WTC11 (cell line): ENCODE results near the gene KRTAP10-3. TPM values are rescaled to one million over a fixed set of nuclear protein-coding genes. Genes with fewer than 3 reads are reported as not detected.

Experiments
- ATAC-seq: fragments of 200-7000 bp; cut with Tn5 transposase; 2 replicates; pipeline ENCODE4 v1.10.0; 2021; ENCODE audit warnings: mild to moderate bottlenecking, moderate library complexity
- CTCF ChIA-PET: fragments of 300-600 bp; sonication (Branson Sonifier 250); formaldehyde crosslinking; loops from one replicate; lab custom pipeline; 2021; ENCODE audit warnings: antibody characterized with exemption; lab: Charles Lee
- POLR2A ChIA-PET: fragments of 350-600 bp; sonication (Branson Sonifier 250); formaldehyde crosslinking; loops from one replicate; lab custom pipeline; 2021; ENCODE audit warnings: antibody characterized with exemption; lab: Charles Lee
- DNase-seq: peaks from one replicate; pipeline ENCODE4 v3.0.0; 2021; ENCODE audit warnings: low spot score
- H3K27ac Mint-ChIP-seq: 2 replicates; pipeline ENCODE4 v1.8.0; 2021; ENCODE audit warnings: mixed read lengths
- H3K27me3 Mint-ChIP-seq: 2 replicates; pipeline ENCODE4 v1.8.0; 2021; ENCODE audit warnings: low read depth, mild to moderate bottlenecking, moderate library complexity, mixed read lengths
- H3K36me3 Mint-ChIP-seq: 2 replicates; pipeline ENCODE4 v1.8.0; 2021; ENCODE audit warnings: mixed read lengths
- H3K4me1 Mint-ChIP-seq: 2 replicates; pipeline ENCODE4 v1.8.0; 2022; ENCODE audit warnings: mixed read lengths
- H3K4me3 Mint-ChIP-seq: 2 replicates; pipeline ENCODE4 v1.8.0; 2021; ENCODE audit warnings: mild to moderate bottlenecking, moderate library complexity, mixed read lengths
- H3K9me3 Mint-ChIP-seq: 2 replicates; pipeline ENCODE4 v1.8.0; 2021; ENCODE audit warnings: mixed read lengths
- CBFB ChIP-seq: sonication (generic); formaldehyde crosslinking; IDR thresholded peaks from 2 replicates; pipeline ENCODE4 v1.8.1; 2022; ENCODE audit warnings: mild to moderate bottlenecking, low read depth, missing genetic modification reagents
- KAT7 ChIP-seq: sonication (generic); formaldehyde crosslinking; IDR thresholded peaks from 2 replicates; pipeline ENCODE4 v1.8.1; 2023; ENCODE audit warnings: missing genetic modification reagents, mild to moderate bottlenecking, borderline replicate concordance
- MYBL2 ChIP-seq: sonication (generic); formaldehyde crosslinking; IDR thresholded peaks from 2 replicates; pipeline ENCODE4 v1.8.1; 2023; ENCODE audit warnings: mild to moderate bottlenecking, moderate library complexity, missing genetic modification reagents
- NR2C2 ChIP-seq: sonication (generic); formaldehyde crosslinking; IDR thresholded peaks from 2 replicates; pipeline ENCODE4 v1.8.0; 2022; ENCODE audit warnings: mild to moderate bottlenecking, missing genetic modification reagents
- NR3C1 ChIP-seq: sonication (generic); formaldehyde crosslinking; conservative IDR thresholded peaks from 2 replicates; pipeline ENCODE4 v1.8.1; 2023; ENCODE audit warnings: low read depth, mild to moderate bottlenecking, missing genetic modification reagents
- RELA ChIP-seq: sonication (generic); formaldehyde crosslinking; IDR thresholded peaks from 2 replicates; pipeline ENCODE4 v1.8.1; 2022; ENCODE audit warnings: missing genetic modification reagents, mild to moderate bottlenecking, borderline replicate concordance
- SMAD3 ChIP-seq: sonication (generic); formaldehyde crosslinking; IDR thresholded peaks from 2 replicates; pipeline ENCODE4 v1.8.0; 2022; ENCODE audit warnings: missing genetic modification reagents, mild to moderate bottlenecking, borderline replicate concordance
- SMAD4 ChIP-seq: sonication (generic); formaldehyde crosslinking; IDR thresholded peaks from 2 replicates; pipeline ENCODE4 v1.8.0; 2022; ENCODE audit warnings: mild to moderate bottlenecking, missing genetic modification reagents
- ZNF138 ChIP-seq: sonication (generic); formaldehyde crosslinking; conservative IDR thresholded peaks from 2 replicates; pipeline ENCODE4 v1.8.1; 2022; ENCODE audit warnings: mild to moderate bottlenecking, moderate library complexity, missing genetic modification reagents
- ZNF263 ChIP-seq: sonication (generic); formaldehyde crosslinking; IDR thresholded peaks from 2 replicates; pipeline ENCODE4 v1.8.1; 2022; ENCODE audit warnings: low read depth, mild to moderate bottlenecking, moderate library complexity, missing genetic modification reagents
- total RNA-seq: library from RNA; stranded (reverse); gene quantifications from 3 replicates; pipeline ENCODE4 v1.2.3, GENCODE V29; 2021
- TF ChIP-seq, protein P1 (sequence below): sonication (generic); formaldehyde crosslinking; conservative IDR thresholded peaks from 2 replicates; pipeline ENCODE4 v1.8.1; 2022; ENCODE audit warnings: mild to moderate bottlenecking, missing genetic modification reagents
- TF ChIP-seq, protein P2 (sequence below): sonication (generic); formaldehyde crosslinking; IDR thresholded peaks from 2 replicates; pipeline ENCODE4 v1.8.1; 2023; ENCODE audit warnings: mild to moderate bottlenecking, moderate library complexity, missing genetic modification reagents
- TF ChIP-seq, protein P3 (sequence below): fragments of 250-450 bp; sonication (Bioruptor Pico); IDR thresholded peaks from 2 replicates; pipeline ENCODE4 v1.9.0; 2021; ENCODE audit warnings: moderate library complexity, mild to moderate bottlenecking, inconsistent platforms, borderline replicate concordance
- TF ChIP-seq, protein P4 (sequence below): sonication (generic); formaldehyde crosslinking; IDR thresholded peaks from 2 replicates; pipeline ENCODE4 v1.8.1; 2022; ENCODE audit warnings: low read depth, mild to moderate bottlenecking, moderate library complexity, missing genetic modification reagents, borderline replicate concordance
- TF ChIP-seq, protein P5 (sequence below): fragments of 250-450 bp; sonication (Bioruptor Pico); conservative IDR thresholded peaks from 2 replicates; pipeline ENCODE4 v1.9.0; 2021; ENCODE audit warnings: mild to moderate bottlenecking
- TF ChIP-seq, protein P6 (sequence below): sonication (generic); formaldehyde crosslinking; IDR thresholded peaks from 2 replicates; pipeline ENCODE4 v1.8.1; 2022; ENCODE audit warnings: mild to moderate bottlenecking, moderate library complexity, missing genetic modification reagents
- TF ChIP-seq, protein P7 (sequence below): sonication (generic); formaldehyde crosslinking; IDR thresholded peaks from 2 replicates; pipeline ENCODE4 v1.8.1; 2023; ENCODE audit warnings: mild to moderate bottlenecking, missing genetic modification reagents, borderline replicate concordance

Gene KRTAP10-3
- total RNA-seq, 1 experiment from 2014 or later: not detected

DNA sequence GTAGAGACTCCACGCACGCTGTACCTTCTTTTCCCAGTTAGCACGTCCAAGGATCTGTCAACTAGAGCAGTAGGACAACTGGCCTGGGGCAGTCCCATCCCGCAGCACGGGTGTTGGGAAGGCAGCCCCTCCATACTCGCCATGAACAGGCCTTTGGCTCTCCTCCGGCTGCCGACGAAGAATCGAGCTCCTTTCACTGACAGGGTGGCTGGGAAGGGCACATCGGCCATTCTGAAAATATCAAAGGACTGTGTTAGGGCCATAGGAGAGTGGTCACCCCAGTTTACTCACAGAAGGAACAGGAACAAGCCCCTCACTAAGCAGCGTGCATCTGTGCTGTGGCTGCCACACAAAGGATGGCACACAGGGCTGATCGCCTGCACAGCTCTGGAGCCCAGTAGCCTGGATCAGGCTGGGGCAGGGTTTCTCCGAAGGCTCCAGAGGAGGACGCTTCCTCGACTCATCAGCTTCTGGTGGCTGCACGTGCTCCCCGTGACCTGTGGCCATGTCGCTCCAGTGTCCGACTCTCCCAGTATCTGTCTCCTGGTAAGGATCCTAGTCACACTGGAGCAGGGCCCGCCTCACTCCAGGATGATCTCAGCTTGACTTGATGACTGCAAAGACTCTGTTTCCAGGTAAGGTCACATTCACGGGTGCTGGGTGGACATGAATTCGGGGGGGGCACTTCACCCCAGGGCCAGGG is 27.5 kb downstream of the KRTAP10-3 start:
- Mint-ChIP-seq H3K4me3 (no peak overlapping the region), H3K27me3 (no peaks in the 10 kb centered on the region), H3K4me1 (peaks cover 2% of the 10 kb centered on the region; the same call in 1 of the 2 replicates), H3K9me3 (peaks cover 7% of the 10 kb centered on the region), H3K27ac (no peak overlapping the region), H3K36me3 (0 out of 2 replicates have a peak, but pooled peaks cover 2% of the 10 kb centered on the region)
- ChIA-PET POLR2A (interaction anchor here (1.1 kb wide), 1 partner anchor 10 kb away, joined by 3 read pairs; no protein-coding TSS in a partner anchor), CTCF (interaction anchor here (1.5 to 3.3 kb wide), 2 partner anchors 21 to 88 kb away, joined by 4 to 13 read pairs; no protein-coding TSS in a partner anchor)
- ATAC-seq (no peak), DNase-seq (peak; percentile 6)
- TF ChIP-seq, protein P1, sequence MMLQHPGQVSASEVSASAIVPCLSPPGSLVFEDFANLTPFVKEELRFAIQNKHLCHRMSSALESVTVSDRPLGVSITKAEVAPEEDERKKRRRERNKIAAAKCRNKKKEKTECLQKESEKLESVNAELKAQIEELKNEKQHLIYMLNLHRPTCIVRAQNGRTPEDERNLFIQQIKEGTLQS (CRISPR knock-in tag): no peak
- TF ChIP-seq, protein P2, sequence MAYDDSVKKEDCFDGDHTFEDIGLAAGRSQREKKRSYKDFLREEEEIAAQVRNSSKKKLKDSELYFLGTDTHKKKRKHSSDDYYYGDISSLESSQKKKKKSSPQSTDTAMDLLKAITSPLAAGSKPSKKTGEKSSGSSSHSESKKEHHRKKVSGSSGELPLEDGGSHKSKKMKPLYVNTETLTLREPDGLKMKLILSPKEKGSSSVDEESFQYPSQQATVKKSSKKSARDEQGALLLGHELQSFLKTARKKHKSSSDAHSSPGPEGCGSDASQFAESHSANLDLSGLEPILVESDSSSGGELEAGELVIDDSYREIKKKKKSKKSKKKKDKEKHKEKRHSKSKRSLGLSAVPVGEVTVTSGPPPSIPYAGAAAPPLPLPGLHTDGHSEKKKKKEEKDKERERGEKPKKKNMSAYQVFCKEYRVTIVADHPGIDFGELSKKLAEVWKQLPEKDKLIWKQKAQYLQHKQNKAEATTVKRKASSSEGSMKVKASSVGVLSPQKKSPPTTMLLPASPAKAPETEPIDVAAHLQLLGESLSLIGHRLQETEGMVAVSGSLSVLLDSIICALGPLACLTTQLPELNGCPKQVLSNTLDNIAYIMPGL (CRISPR knock-in tag): no peak
- TF ChIP-seq, protein P3, sequence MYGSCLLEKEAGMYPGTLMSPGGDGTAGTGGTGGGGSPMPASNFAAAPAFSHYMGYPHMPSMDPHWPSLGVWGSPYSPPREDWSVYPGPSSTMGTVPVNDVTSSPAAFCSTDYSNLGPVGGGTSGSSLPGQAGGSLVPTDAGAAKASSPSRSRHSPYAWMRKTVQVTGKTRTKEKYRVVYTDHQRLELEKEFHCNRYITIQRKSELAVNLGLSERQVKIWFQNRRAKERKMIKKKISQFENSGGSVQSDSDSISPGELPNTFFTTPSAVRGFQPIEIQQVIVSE: no peak
- no peak for TF ChIP-seq ZNF138 (CRISPR knock-in tag)
- no peak for TF ChIP-seq MYBL2
- no peak for TF ChIP-seq NR2C2 (CRISPR knock-in tag)
- no peak for TF ChIP-seq RELA
- TF ChIP-seq NR3C1 (CRISPR knock-in tag): no peak
- TF ChIP-seq, protein P4, sequence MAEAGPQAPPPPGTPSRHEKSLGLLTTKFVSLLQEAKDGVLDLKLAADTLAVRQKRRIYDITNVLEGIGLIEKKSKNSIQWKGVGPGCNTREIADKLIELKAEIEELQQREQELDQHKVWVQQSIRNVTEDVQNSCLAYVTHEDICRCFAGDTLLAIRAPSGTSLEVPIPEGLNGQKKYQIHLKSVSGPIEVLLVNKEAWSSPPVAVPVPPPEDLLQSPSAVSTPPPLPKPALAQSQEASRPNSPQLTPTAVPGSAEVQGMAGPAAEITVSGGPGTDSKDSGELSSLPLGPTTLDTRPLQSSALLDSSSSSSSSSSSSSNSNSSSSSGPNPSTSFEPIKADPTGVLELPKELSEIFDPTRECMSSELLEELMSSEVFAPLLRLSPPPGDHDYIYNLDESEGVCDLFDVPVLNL (CRISPR knock-in tag): no peak

DNA sequence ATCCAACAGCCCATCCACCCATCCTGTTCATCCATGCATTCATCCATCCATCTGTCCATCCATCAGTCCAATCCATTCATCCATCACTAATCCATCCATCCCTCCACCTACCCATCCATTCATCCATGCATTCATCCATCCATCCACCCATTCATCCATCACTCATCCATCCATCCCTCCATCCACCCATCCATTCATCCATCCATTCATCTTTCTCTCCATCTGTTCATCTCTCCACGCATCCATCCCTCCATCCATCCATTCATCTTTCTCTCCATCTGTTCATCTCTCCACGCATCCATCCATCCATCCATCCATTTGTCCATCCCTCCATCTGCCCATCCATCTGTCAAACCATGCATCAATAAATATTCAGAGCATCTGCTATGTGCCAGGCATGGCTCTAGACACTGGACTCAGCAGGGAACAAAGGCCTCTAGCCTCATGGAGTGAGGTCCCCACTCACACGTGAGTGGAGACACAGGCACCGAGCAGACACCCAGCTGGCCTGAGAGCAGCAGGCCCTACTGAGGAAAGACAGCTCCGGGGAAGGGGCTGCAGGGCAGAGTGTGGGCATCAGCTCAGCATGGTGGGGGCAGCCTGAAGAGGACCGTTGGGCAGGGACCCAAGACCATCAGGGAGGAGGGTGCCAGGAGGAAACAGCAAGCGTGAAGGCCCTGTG is 28.2 kb downstream of the KRTAP10-3 start:
- POLR2A ChIA-PET: interaction anchor here (1.1 kb wide), 1 partner anchor 9 kb away, joined by 3 read pairs; no protein-coding TSS in a partner anchor
- DNase-seq (no peak), ATAC-seq (no peak)
- Mint-ChIP-seq H3K36me3 (0 out of 2 replicates have a peak, but pooled peaks cover 2% of the 10 kb centered on the region), H3K9me3 (peaks cover 7% of the 10 kb centered on the region), H3K27ac (no peak overlapping the region), H3K4me3 (no peak overlapping the region), H3K4me1 (peaks cover 2% of the 10 kb centered on the region; the same call in 1 of the 2 replicates), H3K27me3 (no peaks in the 10 kb centered on the region)
- CTCF ChIA-PET: interaction anchor here (1.5 to 3.3 kb wide), 2 partner anchors 20 to 88 kb away, joined by 4 to 13 read pairs; no protein-coding TSS in a partner anchor
- TF ChIP-seq, protein P5, sequence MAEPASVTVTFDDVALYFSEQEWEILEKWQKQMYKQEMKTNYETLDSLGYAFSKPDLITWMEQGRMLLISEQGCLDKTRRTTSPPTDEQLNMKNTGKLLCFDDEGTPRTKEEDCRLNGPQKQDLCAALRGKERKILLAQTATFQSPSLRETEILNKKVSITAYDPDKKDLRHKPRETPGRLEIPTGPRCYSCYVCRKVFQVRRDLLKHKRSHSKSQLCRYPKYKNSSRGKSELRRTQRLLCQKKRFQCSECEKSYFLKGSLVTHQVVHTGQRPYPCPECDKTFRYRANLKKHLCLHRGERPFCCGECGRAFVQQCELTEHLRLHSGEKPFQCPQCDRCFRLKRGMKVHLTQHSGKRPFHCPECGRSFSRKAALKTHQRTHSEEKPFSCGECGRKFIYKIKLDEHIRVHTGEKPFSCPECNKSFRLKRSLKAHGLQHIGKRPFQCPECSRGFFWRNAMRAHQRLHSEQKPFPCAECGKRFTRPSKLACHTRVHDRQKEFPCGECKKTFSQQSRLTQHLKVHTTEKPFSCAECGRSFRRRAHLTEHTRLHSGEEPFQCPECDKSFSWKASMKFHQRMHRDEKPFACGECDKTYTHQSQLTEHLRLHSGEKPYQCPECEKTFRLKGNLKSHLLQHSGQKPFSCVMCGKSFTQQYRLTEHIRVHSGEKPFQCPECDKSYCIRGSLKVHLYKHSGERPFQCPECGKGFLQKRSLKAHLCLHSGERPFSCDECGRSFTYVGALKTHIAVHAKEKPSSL (CRISPR knock-in tag): no peak
- TF ChIP-seq, protein P3: no peak
- TF ChIP-seq, protein P6, sequence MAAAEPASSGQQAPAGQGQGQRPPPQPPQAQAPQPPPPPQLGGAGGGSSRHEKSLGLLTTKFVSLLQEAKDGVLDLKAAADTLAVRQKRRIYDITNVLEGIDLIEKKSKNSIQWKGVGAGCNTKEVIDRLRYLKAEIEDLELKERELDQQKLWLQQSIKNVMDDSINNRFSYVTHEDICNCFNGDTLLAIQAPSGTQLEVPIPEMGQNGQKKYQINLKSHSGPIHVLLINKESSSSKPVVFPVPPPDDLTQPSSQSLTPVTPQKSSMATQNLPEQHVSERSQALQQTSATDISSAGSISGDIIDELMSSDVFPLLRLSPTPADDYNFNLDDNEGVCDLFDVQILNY (CRISPR knock-in tag): no peak
- TF ChIP-seq, protein P2 (CRISPR knock-in tag): no peak
- TF ChIP-seq CBFB (CRISPR knock-in tag) (no peak), SMAD4 (CRISPR knock-in tag) (no peak), SMAD3 (CRISPR knock-in tag) (no peak), KAT7 (no peak), ZNF263 (no peak)
- TF ChIP-seq, protein P7, sequence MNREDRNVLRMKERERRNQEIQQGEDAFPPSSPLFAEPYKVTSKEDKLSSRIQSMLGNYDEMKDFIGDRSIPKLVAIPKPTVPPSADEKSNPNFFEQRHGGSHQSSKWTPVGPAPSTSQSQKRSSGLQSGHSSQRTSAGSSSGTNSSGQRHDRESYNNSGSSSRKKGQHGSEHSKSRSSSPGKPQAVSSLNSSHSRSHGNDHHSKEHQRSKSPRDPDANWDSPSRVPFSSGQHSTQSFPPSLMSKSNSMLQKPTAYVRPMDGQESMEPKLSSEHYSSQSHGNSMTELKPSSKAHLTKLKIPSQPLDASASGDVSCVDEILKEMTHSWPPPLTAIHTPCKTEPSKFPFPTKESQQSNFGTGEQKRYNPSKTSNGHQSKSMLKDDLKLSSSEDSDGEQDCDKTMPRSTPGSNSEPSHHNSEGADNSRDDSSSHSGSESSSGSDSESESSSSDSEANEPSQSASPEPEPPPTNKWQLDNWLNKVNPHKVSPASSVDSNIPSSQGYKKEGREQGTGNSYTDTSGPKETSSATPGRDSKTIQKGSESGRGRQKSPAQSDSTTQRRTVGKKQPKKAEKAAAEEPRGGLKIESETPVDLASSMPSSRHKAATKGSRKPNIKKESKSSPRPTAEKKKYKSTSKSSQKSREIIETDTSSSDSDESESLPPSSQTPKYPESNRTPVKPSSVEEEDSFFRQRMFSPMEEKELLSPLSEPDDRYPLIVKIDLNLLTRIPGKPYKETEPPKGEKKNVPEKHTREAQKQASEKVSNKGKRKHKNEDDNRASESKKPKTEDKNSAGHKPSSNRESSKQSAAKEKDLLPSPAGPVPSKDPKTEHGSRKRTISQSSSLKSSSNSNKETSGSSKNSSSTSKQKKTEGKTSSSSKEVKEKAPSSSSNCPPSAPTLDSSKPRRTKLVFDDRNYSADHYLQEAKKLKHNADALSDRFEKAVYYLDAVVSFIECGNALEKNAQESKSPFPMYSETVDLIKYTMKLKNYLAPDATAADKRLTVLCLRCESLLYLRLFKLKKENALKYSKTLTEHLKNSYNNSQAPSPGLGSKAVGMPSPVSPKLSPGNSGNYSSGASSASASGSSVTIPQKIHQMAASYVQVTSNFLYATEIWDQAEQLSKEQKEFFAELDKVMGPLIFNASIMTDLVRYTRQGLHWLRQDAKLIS (CRISPR knock-in tag): no peak
